GM21381 (cell line): ENCODE data around the gene HOOK1.
"Not testable (repeated sequence)": the region's sequence is repeated elsewhere in the genome, so short reads cannot be mapped to it uniquely, and the experiment has no call there.

Source experiments
- ATAC-seq: cut with Tn5 transposase; IDR thresholded peaks from one replicate; pipeline ENCODE4 v1.9.1; 2021; ENCODE audit warnings: mild to moderate bottlenecking, moderate library complexity; ENCODE audit not compliant: unreplicated experiment

The HOOK1 gene

DNA sequence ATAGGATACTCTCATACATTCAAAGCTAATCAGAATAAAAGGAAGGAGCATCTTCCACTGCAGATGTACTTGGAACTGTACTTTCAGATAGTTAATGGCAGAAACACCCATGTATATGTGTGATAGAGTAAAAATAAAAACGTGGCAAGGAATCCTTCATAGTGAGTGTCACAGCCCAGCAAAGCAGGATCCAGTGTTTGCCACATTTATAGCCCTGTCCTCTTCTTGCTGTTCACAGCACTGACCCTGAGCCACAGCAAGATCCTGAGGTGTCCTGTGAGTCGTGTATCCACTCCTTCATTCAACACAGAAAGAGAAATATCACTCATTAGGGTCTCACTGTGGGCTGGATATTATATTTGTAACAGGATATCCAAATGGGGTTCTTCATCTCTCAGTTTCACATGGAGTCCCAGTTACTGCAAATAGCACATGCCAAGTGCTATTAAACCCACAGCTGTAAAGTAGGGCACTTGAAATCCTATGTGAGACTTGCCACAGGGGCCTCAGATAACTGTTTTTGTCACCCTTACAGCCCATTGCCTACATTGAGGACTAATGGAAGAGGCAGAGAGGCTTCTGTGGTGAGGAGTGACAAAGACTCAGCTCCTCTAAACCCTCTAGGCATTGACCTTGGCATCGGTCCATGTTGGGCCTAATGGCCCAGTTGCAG is 70.5 kb downstream of the HOOK1 start:
- no peak for ATAC-seq

DNA sequence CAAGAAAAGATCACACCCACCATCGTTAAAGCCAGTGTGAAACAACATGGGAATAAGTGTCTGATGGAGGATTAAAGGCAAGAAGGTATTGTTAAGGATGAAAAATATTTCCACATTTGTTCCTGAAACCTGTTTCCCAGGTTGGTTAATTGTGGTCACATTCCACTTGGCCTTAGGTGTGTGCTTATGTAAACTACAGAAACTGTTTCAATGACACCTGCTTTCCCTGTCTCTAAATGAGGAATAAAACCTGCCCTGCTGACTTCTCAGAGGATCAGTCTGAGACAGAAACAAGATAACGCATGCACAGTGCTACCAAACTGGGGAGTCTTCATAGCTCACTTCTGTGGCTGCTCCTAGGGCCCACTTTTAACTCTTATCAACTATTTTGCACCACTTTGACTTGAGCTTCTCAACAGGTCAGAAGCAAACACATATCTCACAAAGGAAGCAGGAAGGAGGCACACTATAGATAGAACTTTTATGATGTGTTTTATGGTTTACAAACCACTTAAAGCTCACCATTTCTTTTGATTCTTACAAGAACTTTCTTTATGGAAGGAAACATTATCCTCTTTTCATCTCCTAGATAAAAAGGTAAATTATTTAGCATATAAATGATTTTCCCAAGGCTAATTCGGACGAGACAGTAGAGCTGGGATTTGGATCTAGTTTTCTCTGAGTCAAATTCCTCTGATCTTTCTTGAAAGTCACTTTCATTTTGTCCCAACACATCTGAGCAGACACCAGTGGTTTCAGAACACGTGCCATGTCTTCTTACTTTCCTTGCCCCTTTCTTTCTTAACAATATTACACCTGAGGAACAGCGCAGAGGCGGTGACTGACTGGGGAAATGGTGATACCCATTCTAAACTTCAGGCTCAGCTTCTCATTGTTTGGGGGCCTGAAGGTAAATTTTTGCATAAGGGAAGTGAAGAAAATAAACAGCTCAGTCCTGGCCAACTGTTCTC is 78.4 kb downstream of the HOOK1 start:
- ATAC-seq, result no peak

DNA sequence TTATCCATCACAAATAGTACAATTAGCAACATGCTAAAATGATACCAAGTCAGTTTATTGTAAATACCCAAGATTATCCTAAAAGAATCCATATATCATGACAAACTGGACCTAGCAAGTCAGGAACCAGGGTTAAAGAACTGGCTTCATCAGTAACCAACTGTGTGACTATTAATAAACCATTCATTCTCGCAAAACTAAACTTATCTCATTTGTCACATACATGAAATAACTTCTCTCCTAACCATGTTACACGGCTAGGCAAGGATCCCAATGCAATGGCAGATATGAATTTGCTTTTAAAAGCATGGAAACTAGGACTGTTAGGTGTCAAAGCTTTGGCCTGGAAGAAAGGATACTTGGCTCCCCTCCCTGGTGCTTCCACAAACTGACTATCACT is 82.4 kb downstream of the HOOK1 start:
- ATAC-seq, result no peak

DNA sequence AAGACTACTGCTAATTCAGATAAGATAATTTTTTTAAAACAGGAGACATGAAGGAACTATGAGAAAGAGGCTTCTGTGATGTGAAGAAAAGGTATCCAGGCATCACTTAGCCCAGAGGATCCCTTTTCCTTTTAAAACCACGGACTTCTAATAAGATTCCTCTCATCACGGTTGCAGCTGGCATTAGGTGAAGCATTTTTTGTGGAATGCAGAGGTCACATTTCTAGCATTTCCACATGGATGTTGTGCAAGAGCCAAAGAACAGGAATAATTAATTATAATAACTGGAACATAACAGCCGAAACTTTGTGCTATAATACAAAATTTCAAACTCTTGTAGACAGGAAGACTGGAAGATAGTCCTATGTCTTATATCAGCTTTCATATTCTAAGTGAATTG is 84.2 kb downstream of the HOOK1 start:
- no peak for ATAC-seq

DNA sequence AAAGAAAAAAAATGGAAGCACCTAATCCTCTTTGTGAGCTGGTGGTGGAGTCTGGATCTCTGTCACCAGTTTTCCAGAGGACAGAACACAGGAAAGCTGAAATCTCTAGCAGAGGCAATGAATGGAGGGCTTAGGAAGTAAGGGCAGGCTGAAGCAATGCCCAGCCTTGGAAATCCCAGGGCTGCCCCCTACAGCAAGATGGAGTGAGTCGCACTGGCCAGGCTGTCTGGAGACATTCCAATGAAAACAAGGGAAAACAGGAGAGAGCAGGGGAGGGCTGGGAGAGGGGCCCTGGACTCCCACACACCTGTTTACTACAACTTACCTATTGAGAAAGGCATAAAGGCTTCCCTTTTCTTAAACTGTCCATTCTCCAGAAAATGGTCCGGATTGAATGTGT is 85.9 kb downstream of the HOOK1 start:
- ATAC-seq, result no peak

DNA sequence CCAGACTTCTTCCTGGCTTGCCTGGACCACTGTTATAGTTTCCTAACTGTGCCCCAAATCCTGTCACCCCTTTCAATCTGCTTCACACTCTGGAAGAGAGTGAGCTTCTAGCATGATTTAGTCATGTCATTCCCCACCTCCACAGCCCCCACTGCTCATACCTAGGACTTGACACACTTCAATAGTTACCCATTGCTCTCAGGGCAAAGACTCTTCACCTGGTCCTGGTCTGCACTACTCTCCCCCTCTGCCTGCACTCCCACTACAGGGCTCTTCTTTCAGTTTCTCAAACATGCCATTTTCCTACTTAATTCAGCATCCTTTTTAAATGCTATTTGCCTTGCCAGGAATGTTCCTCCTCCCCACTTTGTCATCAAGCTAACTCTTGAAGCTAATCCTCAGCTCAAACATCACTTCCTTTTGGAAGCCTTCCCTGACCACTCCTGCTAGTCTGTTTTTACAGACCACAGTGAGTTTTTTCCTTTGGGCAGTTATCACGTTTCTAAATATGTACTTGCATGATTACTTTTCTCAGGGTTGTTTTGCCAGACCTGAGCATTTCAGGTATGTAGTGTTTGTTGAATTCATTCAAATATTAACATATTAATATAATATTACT is 87.1 kb downstream of the HOOK1 start:
- ATAC-seq, result no peak

DNA sequence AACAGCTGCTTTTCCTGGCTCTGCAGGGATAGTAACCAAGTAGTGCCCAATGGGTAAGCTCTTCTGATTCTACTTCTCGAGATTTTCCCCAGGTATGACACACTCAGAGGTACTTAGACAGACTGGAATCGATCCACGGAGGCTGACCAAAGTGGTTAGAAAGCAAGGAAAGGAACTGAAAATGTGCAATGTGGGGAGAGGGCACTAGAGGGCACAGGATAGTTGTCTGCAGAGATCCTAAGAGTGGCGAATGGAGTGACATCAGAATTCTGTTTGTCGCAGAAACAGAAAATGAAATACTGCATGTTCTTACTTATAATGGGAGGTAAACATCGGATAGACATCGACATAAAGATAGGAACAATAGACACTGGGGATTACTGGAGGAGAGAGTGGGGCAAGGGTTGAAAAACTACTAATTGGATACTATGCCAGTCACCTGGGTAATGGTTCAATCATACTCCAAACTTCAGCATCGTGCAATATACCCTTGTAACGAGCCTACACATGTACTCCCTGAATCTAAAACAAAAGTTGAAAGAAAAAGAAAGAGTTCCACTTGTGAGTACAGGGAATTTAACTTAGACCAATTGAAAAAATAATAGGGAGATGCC is 88.5 kb downstream of the HOOK1 start:
- ATAC-seq, result peak; percentile 81

DNA sequence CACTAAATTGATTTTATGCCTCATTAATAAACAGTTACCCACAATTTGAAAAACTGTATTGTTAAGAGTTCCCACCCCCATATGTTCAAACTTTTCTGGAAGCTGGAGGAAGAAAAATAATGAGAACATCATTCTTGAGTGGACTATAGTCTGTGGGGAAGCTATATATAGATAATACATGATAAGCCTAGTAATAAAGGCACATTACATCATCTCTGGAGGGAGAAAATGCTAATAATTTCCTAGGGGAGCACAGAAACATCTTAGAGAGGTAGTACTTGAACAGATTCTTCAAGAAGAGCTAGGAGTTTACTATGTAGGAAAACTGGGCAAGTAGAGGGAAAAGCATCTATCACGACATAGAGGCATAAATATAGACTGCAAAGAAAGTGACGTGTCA is 92.2 kb downstream of the HOOK1 start:
- ATAC-seq, result no peak

DNA sequence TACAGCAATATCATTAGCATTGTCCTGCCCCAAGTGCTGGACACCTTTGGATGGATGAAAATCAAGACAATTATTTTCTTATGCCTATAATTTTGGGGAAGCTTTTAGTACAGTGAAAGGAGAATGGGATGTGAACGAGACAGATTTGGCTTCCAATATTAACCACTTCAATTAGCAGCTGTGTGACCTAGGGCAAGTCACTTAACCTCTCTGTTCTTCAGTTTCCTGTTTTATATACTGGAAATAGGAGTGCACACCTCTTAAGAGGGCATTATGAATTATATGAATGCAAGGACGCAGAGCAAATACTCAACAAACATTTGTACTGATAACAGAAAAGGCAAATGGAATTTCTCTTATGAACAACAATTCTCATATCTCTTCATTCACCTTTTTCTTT is 93.3 kb downstream of the HOOK1 start:
- ATAC-seq, result no peak

DNA sequence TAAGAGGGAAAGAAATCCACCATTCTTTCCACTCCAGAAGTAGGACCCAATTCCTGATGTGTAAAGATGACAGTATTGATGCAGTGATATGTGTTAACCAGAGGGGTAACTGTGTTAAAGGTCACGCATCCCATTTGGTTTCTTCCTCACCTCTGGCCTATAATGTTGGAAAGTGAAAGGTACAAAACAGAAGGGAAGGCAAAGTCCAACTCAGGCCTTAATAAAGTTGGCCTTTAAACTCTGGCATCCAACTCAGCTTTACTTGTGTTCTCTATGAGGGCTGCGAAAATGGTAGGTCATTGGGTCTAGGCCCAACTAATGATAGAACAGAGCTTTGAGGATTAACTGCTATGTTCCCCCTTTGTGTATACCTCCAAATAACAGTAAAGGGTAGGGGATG is 93.9 kb downstream of the HOOK1 start:
- no peak for ATAC-seq

DNA sequence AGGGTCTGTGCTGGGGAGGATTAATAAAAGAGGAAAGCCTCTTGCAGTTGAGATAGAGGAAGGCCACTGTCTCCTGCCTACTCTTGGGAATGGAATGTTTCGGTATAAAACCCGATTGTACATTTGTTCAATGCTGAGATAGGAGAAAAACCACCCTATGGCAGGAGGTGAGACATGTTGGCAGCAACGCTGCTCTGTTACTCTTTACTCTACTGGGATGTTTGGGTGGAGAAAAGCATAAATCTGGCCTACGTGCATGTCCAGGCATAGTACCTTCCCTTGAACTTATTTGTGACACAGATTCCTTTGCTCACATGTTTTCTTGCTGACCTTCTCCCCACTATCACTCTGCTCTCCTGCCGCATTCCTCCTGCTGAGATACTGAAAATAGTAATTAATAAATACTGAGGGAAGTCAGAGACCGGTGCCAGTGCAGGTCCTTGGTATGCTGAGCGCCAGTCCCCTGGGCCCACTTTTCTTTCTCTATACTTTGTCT is 100.1 kb downstream of the HOOK1 start:
- not testable (repeated sequence) for ATAC-seq

DNA sequence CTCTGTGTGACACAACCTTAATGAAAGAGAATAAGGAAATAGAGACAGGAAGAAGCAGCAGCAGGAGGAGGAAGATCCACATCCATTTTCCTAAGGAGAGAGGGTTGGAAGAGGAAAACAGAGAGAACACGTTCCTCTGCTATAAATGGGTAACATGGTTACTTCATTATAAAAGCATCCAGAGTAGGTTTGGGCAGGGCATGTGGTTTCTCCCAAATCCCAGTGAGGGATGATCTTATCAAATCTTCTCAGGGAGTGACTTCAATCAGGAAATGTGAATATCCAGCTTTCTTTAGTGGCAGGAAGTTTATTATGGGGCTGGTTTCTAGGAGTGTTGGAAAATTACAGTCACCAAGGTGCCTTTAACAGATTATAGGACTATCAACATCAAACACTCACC is 100.8 kb downstream of the HOOK1 start:
- no peak for ATAC-seq

DNA sequence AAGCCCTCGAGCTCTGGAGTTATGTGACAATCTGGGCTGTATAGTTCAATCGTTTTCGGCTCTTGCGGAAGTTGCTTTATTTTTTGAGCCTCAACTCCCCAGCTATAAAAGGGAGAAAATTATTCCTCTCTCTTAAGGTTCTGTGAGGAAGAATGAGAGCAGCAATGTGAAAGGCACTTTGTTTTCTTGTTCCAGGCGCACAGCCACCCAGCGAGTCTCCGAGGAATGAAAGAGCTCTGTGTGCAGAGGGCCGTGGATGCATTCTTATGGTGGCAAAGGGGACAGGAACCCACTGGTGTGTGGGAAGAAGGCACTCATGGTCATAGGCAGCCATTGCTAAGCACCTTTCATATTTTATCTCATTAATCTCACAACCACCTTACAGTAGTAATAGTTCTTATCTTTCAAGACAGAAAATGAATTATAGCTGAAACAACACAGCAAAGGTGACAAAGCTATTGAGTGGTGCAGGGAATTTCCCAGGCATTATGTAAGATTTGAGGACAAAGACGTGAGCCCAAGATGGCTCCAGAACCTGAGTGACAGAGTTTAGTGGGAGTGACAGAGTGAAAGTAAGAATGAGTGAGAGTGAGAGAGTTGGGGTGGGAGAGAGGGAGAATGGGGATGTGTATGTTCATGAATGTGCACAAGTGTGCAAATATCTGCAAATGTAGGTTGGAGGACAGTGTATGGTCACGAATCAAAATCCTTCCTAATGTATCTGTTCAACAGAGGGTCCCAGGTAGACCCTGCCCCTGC is 102.5 kb downstream of the HOOK1 start:
- no peak for ATAC-seq

DNA sequence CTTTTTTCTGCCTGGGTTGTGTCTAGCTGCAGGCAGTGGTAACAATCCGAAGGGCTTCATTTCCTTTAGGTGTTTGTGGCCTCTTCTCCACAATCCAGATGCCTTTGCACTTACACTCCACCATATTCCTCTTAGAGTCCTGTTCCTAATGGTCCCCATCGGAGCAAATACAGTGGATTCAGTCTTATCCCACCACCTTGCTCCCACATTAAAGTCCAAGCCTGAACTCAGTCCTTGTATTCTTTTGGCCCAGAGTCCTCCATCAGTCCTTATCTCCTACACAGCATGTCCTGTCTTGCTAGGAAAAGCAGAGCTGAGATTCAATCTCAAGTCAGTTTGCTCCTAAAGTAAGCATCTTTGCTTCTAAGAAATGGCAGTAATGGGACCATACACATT is 103.0 kb downstream of the HOOK1 start:
- ATAC-seq, result no peak

DNA sequence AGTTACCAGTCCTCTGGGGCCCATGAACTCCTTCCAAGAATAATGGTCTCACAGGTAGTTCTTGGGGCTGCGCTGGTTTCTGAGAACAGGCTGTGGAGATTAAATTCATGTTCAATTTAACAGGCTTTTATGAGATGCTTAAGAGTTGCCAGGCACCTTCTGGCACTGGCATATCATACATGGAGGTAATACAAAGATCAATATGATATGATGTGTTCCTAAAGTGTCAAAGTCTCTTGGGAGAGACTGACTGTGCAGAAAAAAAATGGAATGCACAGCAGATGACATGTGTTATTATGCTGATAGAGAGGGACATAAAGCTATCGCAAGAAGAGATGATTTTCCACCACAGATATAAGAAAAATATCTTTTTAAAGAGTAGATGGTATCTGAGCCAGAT is 105.0 kb downstream of the HOOK1 start:
- ATAC-seq, result no peak

DNA sequence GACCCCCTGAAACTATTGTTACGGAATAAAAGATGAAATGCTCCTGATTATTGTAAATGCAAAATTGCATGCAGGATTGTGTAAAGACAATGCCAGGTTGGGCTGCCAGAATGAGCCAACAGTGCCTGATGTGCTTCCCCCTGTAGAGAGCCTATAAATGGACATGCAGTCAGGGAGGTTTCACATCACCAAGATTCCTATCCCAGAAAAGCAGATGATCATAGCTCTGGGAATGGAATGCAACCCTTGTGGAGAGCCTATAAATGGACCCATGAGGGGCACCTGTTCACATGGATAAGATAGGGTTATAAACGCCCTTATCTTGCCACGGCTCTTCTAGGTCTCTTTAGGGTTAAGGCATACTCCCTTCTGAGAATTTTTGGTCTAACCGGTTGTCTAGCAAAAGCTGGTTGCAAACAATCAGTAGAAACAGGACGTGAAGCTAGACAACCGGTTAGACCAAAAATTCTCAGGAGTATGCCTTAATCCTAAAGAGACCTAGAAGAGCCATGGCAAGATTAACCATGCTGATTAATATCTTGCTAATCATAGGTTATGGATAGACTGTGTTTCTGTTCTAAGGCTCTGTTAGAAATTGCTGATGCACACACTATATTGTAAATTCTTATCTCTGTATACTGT is 106.6 kb downstream of the HOOK1 start:
- ATAC-seq, result not testable (repeated sequence)

DNA sequence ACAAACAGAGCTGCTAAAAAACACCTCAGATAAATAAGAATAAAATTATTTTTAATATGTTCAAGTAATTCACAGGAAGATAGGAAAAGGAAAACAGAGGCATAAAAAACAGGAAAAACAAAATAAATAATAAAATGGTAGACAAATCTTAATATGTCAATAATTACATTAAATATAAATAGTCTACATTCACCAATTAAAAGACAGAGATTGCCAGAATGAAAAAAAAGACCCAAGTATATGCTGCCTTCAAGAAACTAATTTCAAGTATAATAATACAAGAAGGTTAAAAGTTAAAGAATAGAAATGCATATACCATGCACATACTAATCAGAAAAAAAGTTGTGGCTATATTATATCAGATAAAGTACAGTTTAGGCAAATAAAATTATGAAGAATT is 109.9 kb downstream of the HOOK1 start:
- ATAC-seq, result no peak
